KOPT-K1 (cell line): Measurements from ENCODE around the gene PCSK6.
"Not testable (repeated sequence)": the region's sequence is repeated elsewhere in the genome, so short reads cannot be mapped to it uniquely, and the experiment has no call there.

Experiments used
- H3K27ac ChIP-seq: fragments of 200-600 bp; sonication (generic); 2 replicates; pipeline ENCODE4 v1.5.1; 2016; ENCODE audit warnings: antibody characterized with exemption, mild to moderate bottlenecking, low read depth, low read length; ENCODE audit not compliant: poor library complexity, severe bottlenecking
- H3K36me3 ChIP-seq: fragments of 200-600 bp; sonication (generic); 2 replicates; pipeline ENCODE4 v1.5.1; 2017; ENCODE audit warnings: antibody characterized with exemption, mild to moderate bottlenecking, low read length, moderate library complexity; ENCODE audit not compliant: insufficient read depth
- H3K9me3 ChIP-seq: fragments of 200-600 bp; sonication (generic); 2 replicates; pipeline ENCODE4 v1.5.1; 2017; ENCODE audit warnings: antibody characterized with exemption, low read length, mild to moderate bottlenecking; ENCODE audit not compliant: insufficient read depth, poor library complexity, severe bottlenecking

Gene PCSK6

GRCh38 chr15:101295607-101296161 lies 193.8 kb downstream of the PCSK6 start:
- H3K36me3 ChIP-seq, result peaks cover 25% of the 10 kb centered on the region
- H3K9me3 ChIP-seq, result no peaks in the 10 kb centered on the region
- peak overlapping the region; percentile 91 for H3K27ac ChIP-seq

- H3K9me3 ChIP-seq, result no peaks in the 10 kb centered on the region
- peaks cover 33% of the 10 kb centered on the region for H3K36me3 ChIP-seq
- H3K27ac ChIP-seq, result peak within 1 kb of the TSS; percentile 91
Measured at GRCh38 chr15:101294731-101295606, 194.5 kb downstream of the PCSK6 start, which contains the start of gene SNRPA1. Gene SNRPA1, minus strand, starts transcription at chr15:101295248. Its CDS starts 70 bp downstream, at chr15:101295178.

GRCh38 chr15:101293122-101293521 lies 196.4 kb downstream of the PCSK6 start:
- no peaks in the 10 kb centered on the region for H3K9me3 ChIP-seq
- H3K36me3 ChIP-seq, result peaks cover 51% of the 10 kb centered on the region
- H3K27ac ChIP-seq, result no peak overlapping the region

- Histone ChIP-seq H3K27ac (no peak overlapping the region), H3K36me3 (peaks cover 92% of the 10 kb centered on the region), H3K9me3 (no peaks in the 10 kb centered on the region)
Measured at GRCh38 chr15:101288905-101289513, 200.5 kb downstream of the PCSK6 start.

GRCh38 chr15:101287342-101287741 lies 202.2 kb downstream of the PCSK6 start:
- not testable (repeated sequence) for H3K27ac ChIP-seq, H3K9me3 ChIP-seq
- peaks cover 100% of the 10 kb centered on the region for H3K36me3 ChIP-seq

- H3K9me3 ChIP-seq, result no peaks in the 10 kb centered on the region
- H3K36me3 ChIP-seq, result peaks cover 100% of the 10 kb centered on the region
- no peak overlapping the region for H3K27ac ChIP-seq
Measured at GRCh38 chr15:101286471-101287114, 202.9 kb downstream of the PCSK6 start.

- peaks cover 96% of the 10 kb centered on the region for H3K36me3 ChIP-seq
- H3K9me3 ChIP-seq, result no peaks in the 10 kb centered on the region
- no peak overlapping the region for H3K27ac ChIP-seq
Measured at GRCh38 chr15:101283931-101284330, 205.6 kb downstream of the PCSK6 start.

GRCh38 chr15:101280007-101280406 lies 209.5 kb downstream of the PCSK6 start:
- Histone ChIP-seq H3K9me3 (no peaks in the 10 kb centered on the region), H3K27ac (no peak overlapping the region), H3K36me3 (peaks cover 66% of the 10 kb centered on the region)

GRCh38 chr15:101277943-101278564 lies 211.5 kb downstream of the PCSK6 start:
- H3K36me3 ChIP-seq, result peaks cover 66% of the 10 kb centered on the region
- H3K9me3 ChIP-seq, result no peaks in the 10 kb centered on the region
- no peak overlapping the region for H3K27ac ChIP-seq

- H3K36me3 ChIP-seq, result peaks cover 66% of the 10 kb centered on the region
- H3K27ac ChIP-seq, result peak within 1 kb of the TSS; percentile 59
- H3K9me3 ChIP-seq, result no peaks in the 10 kb centered on the region
Measured at GRCh38 chr15:101277038-101277822, 212.3 kb downstream of the PCSK6 start, which contains the start of gene SELENOS. Gene SELENOS, minus strand, starts transcription at chr15:101277485. Its CDS starts 68 bp downstream, at chr15:101277417.

GRCh38 chr15:101276501-101277037 lies 212.9 kb downstream of the PCSK6 start:
- H3K9me3 ChIP-seq, result no peaks in the 10 kb centered on the region
- peaks cover 66% of the 10 kb centered on the region for H3K36me3 ChIP-seq
- peak overlapping the region; percentile 59 for H3K27ac ChIP-seq

- Histone ChIP-seq H3K9me3 (no peaks in the 10 kb centered on the region), H3K36me3 (peaks cover 67% of the 10 kb centered on the region), H3K27ac (no peak overlapping the region)
Measured at GRCh38 chr15:101275018-101275417, 214.5 kb downstream of the PCSK6 start.

- Histone ChIP-seq H3K9me3 (no peaks in the 10 kb centered on the region), H3K36me3 (peaks cover 65% of the 10 kb centered on the region), H3K27ac (no peak overlapping the region)
Measured at GRCh38 chr15:101273534-101273933, 216.0 kb downstream of the PCSK6 start.

- Histone ChIP-seq H3K36me3 (peaks cover 65% of the 10 kb centered on the region), H3K9me3 (no peaks in the 10 kb centered on the region), H3K27ac (no peak overlapping the region)
Measured at GRCh38 chr15:101272584-101272983, 216.9 kb downstream of the PCSK6 start.
